Cerebellar nuclear complex (tissue), 1 donor: ENCODE measurements around the gene IL1RN.
"Not testable (repeated sequence)": the region's sequence is repeated elsewhere in the genome, so short reads cannot be mapped to it uniquely, and the experiment has no call there.

Experiments used
- DNase-seq, 2 experiments: peaks; one replicate each; lab custom pipeline; 2025; lab: John Stamatoyannopoulos, UW

IL1RN gene, protein sequence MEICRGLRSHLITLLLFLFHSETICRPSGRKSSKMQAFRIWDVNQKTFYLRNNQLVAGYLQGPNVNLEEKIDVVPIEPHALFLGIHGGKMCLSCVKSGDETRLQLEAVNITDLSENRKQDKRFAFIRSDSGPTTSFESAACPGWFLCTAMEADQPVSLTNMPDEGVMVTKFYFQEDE

DNA sequence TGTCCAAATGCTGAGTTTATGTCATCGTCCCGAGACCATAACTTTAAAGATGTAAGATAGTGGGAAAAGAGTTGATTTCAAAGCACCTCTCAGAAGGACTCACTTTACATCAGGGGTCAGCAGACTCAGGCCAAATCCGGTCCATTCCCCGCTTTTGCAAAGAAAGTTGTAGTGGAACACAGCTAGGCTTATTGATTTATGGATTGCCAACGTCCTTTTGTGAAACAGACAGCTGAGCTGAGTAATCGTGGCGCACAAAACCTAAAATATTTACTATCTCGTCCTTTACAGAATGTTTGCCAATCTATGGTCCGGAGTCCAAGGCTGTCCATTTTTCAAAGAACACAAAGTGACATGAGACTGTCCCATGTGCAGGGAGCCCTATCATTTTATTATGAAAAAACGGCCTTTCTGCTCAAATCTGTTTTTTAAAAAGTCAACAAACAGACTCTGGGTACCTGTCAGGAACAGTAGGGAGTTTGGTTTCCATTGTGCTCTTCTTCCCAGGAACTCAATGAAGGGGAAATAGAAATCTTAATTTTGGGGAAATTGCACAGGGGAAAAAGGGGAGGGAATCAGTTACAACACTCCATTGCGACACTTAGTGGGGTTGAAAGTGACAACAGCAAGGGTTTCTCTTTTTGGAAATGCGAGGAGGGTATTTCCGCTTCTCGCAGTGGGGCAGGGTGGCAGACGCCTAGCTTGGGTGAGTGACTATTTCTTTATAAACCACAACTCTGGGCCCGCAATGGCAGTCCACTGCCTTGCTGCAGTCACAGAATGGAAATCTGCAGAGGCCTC is at the start of gene IL1RN:
IL1RN (plus strand) TSS at position 754 of the 801 bp plus-strand sequence; CDS start at position 781, 27 bp downstream.
- no peak for DNase-seq

DNA sequence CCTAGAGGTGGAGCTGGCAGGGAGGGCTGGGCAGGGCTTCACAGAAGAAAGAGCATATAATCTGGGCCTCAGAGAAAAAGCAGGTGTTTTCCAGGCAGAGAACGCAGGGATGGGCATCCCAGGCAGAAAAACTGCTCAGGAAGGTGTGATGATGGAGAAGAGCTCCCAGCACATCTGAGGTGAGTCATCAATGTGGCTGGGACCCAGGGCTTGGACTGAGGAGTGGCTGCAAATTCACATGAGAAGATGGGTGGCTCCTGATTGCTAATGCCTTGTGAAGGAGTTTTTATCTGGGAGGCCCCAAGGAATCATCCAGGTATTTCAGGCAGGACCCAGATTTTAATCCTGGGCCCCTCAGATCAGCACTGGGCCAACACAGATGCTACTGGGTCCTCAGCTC is 49.5 kb upstream of the IL1RN start:
- DNase-seq, result no peak

DNA sequence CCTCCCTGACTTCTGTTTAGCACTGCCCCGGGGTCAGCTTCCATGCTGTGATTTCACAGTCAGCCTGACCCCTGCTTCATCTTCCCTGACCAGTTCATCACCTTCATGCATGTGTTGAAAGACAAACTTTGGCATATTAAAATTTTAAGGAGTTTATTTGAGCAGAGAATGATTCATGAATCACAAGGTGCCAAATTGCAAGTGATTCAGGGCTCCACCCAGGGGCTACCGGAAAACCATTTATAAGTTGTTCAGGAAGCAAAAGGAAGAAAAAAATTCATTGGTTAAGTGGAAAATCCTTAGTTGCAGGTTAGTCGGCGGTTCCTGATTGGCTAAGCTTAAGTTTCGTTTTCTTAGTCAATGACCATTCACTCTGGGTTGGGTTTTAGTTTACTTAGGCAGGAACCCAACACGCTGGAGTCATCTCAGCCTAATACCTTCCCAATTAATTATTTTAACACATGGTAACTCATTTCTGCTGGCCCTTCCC is 49.0 kb upstream of the IL1RN start:
- no peak for DNase-seq

DNA sequence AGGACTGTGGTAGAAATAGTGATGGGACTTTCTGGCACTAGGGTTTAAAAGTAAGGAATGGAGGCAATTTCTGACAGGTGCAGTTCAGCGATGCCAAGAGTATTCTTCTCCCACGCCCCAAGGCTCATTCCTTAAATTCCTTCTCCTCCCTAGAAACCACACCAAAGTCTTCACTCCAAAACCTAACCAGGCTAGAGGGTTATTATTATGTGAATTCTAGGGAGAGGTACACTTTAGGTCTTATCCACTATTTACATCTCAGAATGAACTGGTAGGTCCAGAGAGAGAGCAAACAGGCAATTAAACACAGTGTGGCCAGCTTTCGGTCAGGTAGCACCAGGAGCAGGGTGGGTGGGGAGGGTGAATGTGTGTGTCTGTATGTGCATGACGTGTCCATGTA is 48.3 kb upstream of the IL1RN start:
- DNase-seq, result no peak

DNA sequence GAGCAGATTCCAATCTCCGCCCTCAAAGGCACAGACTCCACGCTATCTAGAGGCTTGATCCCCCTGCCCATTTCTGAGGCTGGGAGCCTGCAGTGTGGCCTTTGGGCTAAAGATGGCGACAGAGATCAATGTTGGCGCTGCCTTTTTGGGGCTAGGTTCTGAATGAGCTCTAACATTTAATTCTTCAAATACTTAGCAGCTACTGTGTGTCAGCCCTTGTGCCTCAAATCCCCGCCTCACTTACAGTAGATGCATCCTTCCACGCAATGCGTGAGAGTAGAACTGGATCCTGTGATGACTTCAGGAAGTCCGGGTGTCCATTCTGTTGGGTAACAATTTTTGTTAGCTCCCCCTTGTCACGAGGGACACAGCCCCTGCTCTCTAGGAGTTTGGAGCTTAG is 47.3 kb upstream of the IL1RN start:
- DNase-seq, result no peak

DNA sequence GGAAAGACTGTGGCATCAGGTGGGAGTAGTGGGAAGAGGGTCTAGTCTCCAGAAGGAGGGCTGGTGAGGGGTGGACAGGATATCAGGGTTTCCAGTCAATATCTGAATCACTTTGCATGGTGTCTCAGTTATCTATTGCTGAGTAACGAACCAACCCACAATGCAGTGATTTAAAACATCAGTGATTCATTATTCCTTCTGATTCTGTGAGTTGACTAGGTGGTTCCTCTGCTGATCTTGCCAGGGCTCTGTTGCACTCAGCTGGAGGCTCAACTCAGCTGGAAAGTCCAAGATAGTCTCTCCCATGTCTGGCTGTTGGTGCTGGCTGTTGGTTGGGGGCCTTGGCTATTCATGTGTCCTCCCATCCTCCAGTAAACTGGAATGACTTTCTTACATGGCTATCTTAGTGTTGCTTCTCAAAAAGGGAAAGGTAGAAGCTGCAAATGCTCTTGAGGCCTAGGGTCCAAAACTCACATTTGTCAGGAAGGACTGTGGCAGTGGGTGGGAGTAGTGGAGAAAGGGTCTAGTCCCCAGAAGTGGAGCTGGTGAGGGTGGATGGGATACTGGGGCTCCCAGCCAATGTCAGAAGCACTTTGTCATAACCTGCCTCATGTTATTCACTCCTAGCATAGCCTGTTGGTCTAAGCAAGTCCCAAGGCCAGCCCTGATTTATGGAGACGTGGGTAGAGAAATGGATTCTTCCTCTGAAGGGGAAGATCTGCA is 45.7 kb upstream of the IL1RN start:
- DNase-seq, result no peak

DNA sequence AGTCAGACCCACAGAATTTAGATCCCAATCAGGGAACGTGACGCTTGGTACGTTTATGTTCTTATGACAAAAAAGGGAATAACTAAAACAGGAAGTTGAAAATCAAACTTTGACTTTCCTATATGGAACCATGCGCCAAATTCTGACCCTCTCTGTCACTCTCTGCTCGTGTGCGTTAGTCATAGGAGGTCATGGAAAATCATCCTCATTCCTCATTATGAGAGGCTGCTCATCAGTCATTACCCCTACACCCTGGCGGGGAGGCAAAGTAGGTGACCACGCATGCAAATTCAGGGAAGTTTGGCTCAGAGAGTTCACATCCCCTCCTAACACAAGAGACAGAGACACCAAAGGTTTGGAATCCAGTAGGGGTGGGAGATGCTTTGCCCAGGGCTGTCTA is 44.1 kb upstream of the IL1RN start:
- no peak for DNase-seq

DNA sequence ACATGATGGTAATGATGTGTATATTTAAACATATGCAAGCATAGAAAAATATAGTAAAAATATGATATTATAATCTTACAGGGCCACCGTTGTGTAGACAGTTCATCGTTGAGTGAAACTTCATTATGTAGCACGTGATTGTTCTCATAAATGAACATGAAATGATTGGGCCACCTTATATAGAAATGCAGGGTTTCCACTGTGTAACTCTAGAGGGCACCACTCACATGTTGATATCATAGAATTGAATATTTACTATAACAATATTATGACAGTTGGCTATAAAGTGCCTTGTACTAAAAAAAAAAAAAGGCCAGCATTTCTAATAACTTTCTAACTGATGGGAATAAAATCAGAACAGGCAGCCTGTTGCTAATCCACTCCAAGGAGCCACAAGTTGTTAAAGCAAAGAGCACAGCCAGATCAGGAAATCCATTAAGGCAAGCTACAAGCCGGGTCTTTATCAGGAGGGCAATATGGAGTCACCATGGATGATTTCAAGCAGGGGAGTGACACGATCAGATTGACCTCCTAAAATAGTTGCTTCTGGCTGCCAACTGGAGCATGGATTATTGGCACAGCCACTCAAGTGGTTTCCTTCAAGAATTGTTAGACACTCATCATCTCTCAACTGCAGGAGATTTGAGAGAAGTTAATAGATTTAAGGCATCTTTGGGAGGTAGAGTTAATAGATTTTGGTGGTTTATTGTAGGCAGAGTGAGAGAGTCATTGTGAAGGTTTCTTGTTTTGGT is 43.0 kb upstream of the IL1RN start:
- DNase-seq, result no peak

DNA sequence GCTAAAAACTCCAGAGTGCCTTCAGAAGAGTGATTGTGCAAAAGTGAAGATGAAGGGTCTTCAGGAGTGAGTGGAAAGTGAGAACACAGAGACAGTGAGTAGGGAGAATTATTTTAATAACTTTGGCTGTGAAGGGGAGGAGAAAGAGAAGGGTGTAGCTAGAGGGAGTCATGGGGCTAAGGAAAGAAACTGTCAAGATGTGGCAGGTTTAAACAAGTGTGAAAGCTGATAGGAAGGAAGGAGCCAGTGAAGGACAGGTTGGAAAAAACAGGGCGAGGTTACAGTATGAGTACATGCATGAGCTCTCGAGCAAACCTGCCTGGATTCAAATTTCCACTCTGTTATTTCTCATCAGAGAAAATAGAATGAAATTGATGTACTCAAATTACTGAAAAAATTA is 41.9 kb upstream of the IL1RN start:
- no peak for DNase-seq

DNA sequence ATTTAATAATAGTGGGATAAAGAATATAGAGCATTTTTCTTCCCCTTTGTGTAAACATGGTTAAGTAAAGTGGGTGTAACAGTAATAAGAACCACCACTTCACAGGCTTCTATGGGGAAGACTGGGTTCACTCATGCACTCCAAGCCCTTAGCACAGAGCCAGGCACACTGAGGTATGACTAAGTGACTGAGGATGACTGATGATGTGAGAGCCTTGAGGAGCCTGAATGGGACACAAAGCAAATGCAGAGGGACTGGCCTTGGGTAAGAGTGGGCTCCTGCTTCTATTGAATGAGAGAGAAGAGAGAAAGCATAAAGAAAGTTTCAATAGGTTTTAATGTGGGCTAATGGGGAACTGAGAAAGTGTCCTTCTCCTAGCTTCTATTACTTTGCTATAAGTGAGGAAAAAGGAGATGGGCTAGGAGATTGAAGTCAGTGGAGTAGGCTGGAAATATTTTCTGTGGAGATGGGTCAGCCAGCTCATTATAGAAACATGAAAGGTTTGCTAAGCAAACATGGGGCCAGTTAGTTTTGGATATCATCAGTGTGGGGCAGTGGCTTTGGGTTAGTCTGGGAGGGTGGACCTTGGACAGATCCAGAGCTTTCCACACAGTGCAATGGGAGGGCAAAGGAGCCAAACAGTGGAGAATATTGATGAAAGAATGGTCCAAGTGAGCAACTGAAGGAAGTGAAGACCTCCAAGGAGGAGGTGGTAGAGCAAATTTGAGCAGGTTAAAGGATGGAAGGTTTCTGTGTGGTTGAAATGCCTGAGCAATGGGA is 39.0 kb upstream of the IL1RN start:
- no peak for DNase-seq

DNA sequence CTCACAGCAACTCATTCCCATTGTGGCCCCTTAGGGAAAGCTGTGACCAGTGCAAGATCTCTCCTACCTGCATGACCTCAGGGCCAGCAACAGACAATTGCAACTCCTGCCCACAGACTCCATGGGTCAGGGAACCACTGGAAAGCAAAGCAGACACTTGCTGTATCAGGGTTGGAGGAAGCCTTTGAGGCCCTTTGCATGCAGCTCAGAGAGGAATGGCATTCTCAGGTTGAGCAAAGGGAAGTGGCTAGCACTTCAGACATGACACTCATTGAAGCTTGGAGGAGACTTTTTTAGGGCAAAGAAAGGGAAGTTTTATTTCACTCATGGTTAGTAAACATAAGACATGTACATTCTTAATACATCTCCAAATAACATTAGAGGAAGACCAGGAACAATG is 37.5 kb upstream of the IL1RN start:
- DNase-seq, result no peak

DNA sequence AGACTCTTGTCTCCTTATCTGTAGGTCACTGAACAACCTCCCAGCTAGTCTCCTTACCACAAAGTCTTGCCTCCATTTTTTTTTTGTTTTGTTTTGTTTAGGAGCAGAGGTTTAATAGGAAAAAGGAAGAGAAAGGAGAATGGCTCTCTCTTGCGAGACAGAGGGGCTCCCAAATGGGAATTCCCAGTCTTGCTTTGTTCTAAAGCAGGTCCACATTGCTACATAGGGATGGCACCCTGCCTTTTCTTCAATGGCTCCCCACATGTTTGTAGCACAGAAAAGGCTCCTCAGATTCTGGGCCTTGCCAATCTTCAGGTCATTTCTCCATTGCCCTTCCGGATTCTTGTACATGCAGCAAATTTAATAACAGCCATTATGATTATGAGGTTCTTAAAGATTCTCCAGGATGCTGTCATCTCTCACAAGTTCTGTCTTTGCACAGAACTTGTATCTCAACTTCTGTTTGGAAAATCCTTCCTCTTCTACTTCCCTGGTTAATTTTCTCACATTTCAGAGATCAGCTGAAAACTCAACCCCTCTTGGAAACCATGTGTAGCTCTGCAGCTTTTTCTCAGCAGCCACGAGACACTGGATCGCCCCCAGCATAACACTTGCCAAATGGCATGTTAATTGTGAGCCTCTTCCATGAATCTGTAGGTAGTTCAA is 36.0 kb upstream of the IL1RN start:
- DNase-seq, result no peak

DNA sequence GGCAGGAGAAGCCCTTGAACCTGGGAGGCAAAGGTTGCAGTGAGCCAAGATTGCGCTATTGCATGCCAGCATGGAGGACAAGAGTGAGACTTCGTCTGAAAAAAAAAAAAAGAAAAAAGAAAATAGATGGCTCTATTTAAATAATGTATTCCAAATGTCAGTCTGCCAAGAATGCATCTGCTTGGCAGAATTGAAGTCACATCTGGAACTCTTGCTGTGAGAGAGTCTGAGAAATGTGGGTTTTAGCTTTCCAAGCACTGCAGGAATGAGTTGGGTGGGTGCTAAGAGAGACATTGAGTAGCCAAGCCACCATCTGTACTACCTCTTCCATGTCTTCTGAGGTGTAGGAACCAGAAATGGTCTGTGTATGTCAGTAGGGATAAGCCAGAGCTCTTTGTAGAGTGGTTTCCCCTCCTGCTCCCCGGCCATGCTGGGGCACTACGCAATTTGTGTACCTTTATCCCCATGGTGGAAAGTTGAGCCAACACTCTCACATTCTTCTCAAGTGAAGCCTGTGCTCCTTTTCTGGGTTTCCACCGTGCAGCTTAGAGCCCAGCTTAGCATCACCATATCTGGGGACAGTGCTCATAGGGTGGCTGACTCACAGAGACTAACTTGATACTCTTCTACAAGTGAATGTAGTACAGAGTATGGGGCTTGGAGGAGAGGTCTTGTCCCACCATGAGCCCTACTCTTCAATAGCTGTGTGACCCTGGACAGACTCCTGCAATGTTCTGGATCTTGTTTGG is 34.4 kb upstream of the IL1RN start:
- DNase-seq, result no peak

DNA sequence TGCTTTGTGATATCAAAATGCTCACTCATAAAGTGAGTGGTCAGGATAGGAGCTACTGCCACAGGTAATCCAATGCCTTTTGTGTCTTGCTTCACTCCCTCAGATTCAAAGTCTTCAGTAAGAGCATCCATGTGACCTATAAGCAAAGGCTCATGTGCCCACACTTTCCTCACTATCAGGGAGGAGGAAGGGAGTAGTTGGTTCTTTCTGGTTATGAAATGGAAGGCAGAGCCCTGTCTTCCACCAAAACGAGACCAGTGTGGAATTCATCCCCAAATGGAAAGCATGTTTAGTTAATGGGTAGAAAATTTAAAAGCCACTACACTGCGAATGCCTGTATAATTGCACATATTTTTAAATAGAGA is 33.8 kb upstream of the IL1RN start:
- DNase-seq, result no peak

DNA sequence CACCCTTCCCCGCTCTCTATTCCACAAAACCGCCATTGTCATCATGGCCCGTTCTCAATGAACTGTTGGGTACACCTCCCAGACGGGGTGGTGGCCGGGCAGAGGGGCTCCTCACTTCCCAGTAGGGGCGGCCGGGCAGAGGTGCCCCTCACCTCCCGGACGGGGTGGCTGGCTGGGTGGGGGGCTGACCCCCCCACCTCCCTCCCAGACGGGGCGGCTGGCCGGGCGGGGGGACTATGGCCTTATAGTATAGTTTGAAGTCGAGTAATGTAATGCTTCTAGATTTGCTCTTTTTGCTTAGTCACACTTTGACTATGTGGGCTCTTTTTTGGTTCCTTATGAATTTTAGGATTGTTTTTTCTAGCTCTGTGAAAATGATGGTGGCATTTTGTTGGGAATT is 31.1 kb upstream of the IL1RN start:
- DNase-seq, result not testable (repeated sequence)

DNA sequence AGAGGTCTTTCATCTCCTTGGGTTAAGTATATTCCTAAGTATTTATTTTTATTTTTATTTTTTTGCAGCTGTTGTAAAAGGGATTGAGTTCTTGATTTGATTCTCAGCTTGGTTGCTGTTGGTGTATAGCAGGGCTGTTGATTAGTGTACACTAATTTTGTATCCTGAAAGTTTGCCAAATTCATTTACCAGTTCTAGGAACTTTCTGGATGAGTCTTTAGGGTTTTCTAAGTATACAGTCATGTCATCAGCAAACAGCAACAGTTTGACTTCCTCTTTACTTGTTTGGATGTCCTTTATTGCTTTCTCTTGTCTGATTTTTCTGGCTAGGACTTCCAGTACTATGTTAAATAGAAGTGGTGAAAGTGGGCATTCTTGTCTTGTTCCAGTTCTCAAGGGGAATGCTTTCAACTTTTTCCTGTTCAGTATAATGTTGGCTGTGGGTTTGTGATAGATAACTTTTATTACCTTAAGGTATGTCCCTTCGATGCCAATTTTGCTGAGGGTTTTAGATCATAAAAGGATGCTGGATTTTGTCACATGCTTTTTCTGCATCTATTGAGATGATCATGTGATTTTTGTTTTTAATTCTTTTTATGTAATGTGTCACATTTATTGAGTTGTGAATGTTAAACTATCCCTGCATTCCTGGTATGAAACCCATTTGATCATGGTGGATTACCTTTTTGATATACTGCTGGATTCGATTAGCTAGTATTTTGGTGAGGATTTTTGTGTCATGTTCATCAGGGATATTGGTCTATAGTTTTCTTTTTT is 30.4 kb upstream of the IL1RN start:
- DNase-seq, result not testable (repeated sequence)

DNA sequence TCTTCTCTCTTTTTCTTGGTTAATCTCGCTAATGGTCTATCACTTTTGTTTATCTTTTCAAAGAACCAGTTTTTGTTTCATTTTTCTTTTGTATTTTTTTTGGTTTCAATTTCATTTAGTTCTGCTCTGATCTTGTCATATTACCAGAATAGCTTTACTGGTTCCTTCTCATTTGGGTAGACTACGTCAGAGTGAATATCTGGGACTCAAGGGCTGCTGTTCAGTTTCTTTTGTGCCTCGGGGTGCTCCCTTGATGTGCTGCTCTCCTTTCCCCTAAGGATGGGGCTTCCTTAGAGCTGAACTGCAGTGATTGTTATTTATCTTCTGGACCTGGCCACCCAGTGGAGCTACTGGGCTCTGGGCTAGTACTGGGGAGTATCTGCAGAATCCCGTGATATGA is 29.4 kb upstream of the IL1RN start:
- no peak for DNase-seq

DNA sequence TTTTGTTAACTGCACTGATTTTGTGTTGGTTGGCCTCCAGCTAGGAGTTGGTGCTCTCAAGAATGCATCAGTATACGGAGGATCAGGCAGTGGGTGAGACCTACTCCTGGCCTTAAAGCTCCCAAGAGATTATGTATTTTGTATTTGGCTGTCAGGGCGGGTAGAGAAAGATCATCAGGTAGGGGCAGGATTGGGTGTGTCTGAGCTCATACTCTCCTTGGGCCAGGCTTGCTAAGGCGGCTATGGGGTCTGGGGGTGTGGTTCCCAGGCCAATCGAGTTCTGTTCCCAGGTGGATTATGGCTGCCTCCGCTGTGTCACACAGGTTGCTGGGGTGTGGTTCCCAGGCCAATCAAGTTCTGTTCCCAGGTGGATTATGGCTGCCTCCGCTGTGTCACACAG is 28.9 kb upstream of the IL1RN start:
- no peak for DNase-seq

DNA sequence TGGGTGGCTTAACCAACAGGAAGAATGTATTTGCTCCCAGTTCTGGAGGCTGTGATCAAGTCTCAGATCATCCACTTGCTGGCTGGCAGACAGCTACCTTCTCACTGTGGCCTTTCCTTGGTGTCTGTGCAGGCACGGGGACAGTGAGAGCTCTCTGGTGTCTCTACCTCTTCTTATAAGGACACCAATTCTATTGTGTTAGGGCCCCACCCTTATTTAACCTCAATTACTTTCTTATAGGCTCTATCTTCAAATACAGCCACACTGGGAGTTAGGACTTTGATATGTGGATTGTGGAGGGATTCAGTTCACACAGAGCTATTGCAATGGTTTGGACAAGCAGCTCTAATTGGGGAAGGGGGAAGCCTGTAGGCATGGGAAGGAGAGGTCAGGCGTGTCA is 25.3 kb upstream of the IL1RN start:
- DNase-seq, result no peak
